Measurements from ENCODE around the gene TBPL1.

- no peak for TF ChIP-seq TAF1 (IDR thresholded peaks at IDR 0.05; ENCODE audit: low read depth, low read length)
- no peak for TF ChIP-seq POLR2AphosphoS5 (IDR thresholded peaks at IDR 0.05; ENCODE audit: low read depth, low read length)
- no peak for TF ChIP-seq POLR2A (IDR thresholded peaks at IDR 0.05; ENCODE audit: low read depth, low read length)
- TF ChIP-seq POU2F2 (IDR thresholded peaks at IDR 0.05; ENCODE audit: low read depth, low read length), result no peak
Observed at GRCh38 chr6:133917781-133918180, 35.2 kb upstream of the TBPL1 start.

Data from GM12891 (cell line).